Stimulated activated CD4-positive, alpha-beta T cell treated with anti-CD3 and anti-CD28 coated beads, TNF-alpha, amount 100 ng/mL, for 24 hours (primary cell): ENCODE results near the gene KRT6B.

Source experiments
- DNase-seq, 3 experiments: peaks; one replicate each; pipeline ENCODE4 v3.0.0-alpha.2; 2020; ENCODE audit warnings: low read depth in 3 of 3

Gene KRT6B

GRCh38 chr12:52436000-52436827 is 15.7 kb downstream of the KRT6B start:
- no peak for DNase-seq

GRCh38 chr12:52435659-52435999 is 16.3 kb downstream of the KRT6B start:
- DNase-seq: no peak

- DNase-seq: no peak
These were observed 17.0 kb downstream of the KRT6B start for GRCh38 chr12:52434760-52435530.

GRCh38 chr12:52434081-52434733 is 17.7 kb downstream of the KRT6B start, which contains the start of gene KRT75:
Gene KRT75, minus strand, starts transcription at chr12:52434371. Its CDS starts 67 bp downstream, at chr12:52434304.
- no peak for DNase-seq

- no peak for DNase-seq
These were observed 18.4 kb downstream of the KRT6B start for GRCh38 chr12:52433501-52434080.

GRCh38 chr12:52432559-52433207 is 19.3 kb downstream of the KRT6B start:
- DNase-seq: no peak

GRCh38 chr12:52428121-52428520 is 23.8 kb downstream of the KRT6B start:
- DNase-seq: no peak

- DNase-seq: no peak
These were observed 24.9 kb downstream of the KRT6B start for GRCh38 chr12:52427083-52427482.

GRCh38 chr12:52426034-52426433 is 25.9 kb downstream of the KRT6B start:
- no peak for DNase-seq

- no peak for DNase-seq
These were observed 26.5 kb downstream of the KRT6B start for GRCh38 chr12:52425466-52425865.

- DNase-seq: no peak
These were observed 28.1 kb downstream of the KRT6B start for GRCh38 chr12:52423661-52424500.

GRCh38 chr12:52423035-52423434 is 28.9 kb downstream of the KRT6B start:
- DNase-seq: no peak

GRCh38 chr12:52419656-52420055 is 32.3 kb downstream of the KRT6B start:
- DNase-seq: no peak

GRCh38 chr12:52418576-52419110 is 33.3 kb downstream of the KRT6B start:
- DNase-seq: no peak

- DNase-seq: no peak
These were observed 34.2 kb downstream of the KRT6B start for GRCh38 chr12:52417740-52418139.

GRCh38 chr12:52416795-52417194 is 35.2 kb downstream of the KRT6B start:
- no peak for DNase-seq

- DNase-seq: no peak
These were observed 35.8 kb downstream of the KRT6B start for GRCh38 chr12:52415870-52416750.

- DNase-seq: no peak
These were observed 37.0 kb downstream of the KRT6B start for GRCh38 chr12:52414936-52415335.

GRCh38 chr12:52413782-52414345 is 38.1 kb downstream of the KRT6B start:
- no peak for DNase-seq
